ENCODE results near the gene CREB5. TPM values are rescaled to one million over a fixed set of nuclear protein-coding genes. Genes with fewer than 3 reads are reported as not detected.

CREB5 gene
- total RNA-seq, 2 experiments from 2014 or later = 0.19 to 0.22 TPM

- DNase-seq (no peak), ATAC-seq (ENCODE audit: poor library complexity) (no peak)
- CTCF ChIA-PET = no interaction called here
- Mint-ChIP-seq H3K27me3 (peaks cover 6% of the 10 kb centered on the region), H3K27ac (no peak overlapping the region), H3K9me3 (no peaks in the 10 kb centered on the region), H3K4me1 (ENCODE audit: low read depth) (no peaks in the 10 kb centered on the region), H3K36me3 (ENCODE audit: low read depth) (no peaks in the 10 kb centered on the region), H3K4me3 (no peak overlapping the region)
- H3K4me3 ChIP-seq (ENCODE audit: low read length) = no peak overlapping the region
- H3K9me3 ChIP-seq (ENCODE audit: control insufficient read depth in 1 of 2, insufficient read depth in 1 of 2, low read length in 2 of 2) = peaks cover 0 to 3% of the 10 kb centered on the region in 2 experiments
- H3K36me3 ChIP-seq (ENCODE audit: insufficient read depth, low read length) = no peaks in the 10 kb centered on the region
- POLR2A ChIA-PET = no interaction called here
- intact Hi-C loops (cut with DNase I, micrococcal nuclease) = no loop called here
- TF ChIP-seq, protein P1, sequence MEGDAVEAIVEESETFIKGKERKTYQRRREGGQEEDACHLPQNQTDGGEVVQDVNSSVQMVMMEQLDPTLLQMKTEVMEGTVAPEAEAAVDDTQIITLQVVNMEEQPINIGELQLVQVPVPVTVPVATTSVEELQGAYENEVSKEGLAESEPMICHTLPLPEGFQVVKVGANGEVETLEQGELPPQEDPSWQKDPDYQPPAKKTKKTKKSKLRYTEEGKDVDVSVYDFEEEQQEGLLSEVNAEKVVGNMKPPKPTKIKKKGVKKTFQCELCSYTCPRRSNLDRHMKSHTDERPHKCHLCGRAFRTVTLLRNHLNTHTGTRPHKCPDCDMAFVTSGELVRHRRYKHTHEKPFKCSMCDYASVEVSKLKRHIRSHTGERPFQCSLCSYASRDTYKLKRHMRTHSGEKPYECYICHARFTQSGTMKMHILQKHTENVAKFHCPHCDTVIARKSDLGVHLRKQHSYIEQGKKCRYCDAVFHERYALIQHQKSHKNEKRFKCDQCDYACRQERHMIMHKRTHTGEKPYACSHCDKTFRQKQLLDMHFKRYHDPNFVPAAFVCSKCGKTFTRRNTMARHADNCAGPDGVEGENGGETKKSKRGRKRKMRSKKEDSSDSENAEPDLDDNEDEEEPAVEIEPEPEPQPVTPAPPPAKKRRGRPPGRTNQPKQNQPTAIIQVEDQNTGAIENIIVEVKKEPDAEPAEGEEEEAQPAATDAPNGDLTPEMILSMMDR (IDR thresholded peaks at IDR 0.05) = no peak
- H3K4me1 ChIP-seq (ENCODE audit: insufficient read depth, low read length) = no peaks in the 10 kb centered on the region
- no peaks in the 10 kb centered on the region for H3K27me3 ChIP-seq (ENCODE audit: control insufficient read depth in 1 of 2, insufficient read depth in 2 of 2, low read length in 2 of 2)
- H3K27ac ChIP-seq (ENCODE audit: low read depth in 1 of 2, low read length in 2 of 2) = no peak overlapping the region
These were observed 237.5 kb downstream of the CREB5 start for GRCh38 chr7:28649811-28650210.

DNA sequence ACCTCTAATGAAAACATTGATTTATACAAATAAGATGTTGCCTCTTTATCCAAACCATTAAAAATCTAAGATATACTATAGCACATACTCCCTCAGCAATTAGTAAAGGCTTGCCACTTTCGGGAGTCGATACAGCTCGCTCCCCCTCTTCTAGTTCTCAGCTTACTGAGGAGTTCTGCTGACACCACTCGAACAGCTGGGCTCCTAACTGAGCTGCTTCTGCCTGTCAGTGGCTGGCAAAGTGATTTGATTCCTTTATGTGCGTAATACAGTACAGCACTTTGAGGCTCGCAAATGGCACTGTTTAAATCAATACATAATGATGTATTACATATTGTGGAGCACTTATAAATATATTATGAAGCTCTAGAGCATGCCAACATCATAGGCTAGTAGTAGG is 241.8 kb downstream of the CREB5 start:
- intact Hi-C loops (cut with DNase I, micrococcal nuclease) = no loop called here
- TF ChIP-seq, protein P1 (IDR thresholded peaks at IDR 0.05) = no peak

DNA sequence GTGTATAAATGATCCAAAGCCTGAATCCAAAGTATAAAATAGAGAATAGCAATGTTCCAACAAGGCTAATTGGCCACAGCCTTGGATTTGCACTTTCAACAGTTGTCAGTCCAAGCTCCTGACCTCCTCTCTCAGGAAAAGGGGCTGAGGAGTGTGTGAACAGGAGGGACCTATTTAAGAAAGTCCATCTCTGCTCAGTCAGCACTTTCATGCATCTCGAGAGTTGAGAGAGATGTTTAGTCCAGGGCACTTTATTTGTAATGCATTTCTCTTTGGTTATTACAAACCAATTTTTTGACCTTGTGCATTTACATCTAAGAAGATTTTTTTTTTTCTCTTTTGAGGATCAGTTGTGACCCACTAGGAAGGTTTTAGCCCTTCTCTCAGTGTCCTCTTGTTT is 244.2 kb downstream of the CREB5 start:
- POLR2A ChIA-PET = no interaction called here
- Histone ChIP-seq H3K27me3 (ENCODE audit: control insufficient read depth in 1 of 2, insufficient read depth in 2 of 2, low read length in 2 of 2) (no peaks in the 10 kb centered on the region), H3K4me3 (ENCODE audit: low read length) (no peak overlapping the region), H3K9me3 (ENCODE audit: control insufficient read depth in 1 of 2, insufficient read depth in 1 of 2, low read length in 2 of 2) (peaks cover 0 to 4% of the 10 kb centered on the region in 2 experiments), H3K36me3 (ENCODE audit: insufficient read depth, low read length) (no peaks in the 10 kb centered on the region), H3K27ac (ENCODE audit: low read depth in 1 of 2, low read length in 2 of 2) (no peak overlapping the region), H3K4me1 (ENCODE audit: insufficient read depth, low read length) (no peaks in the 10 kb centered on the region)
- no peak for ATAC-seq (ENCODE audit: poor library complexity)
- Mint-ChIP-seq H3K4me1 (ENCODE audit: low read depth) (peaks cover 2% of the 10 kb centered on the region), H3K9me3 (no peaks in the 10 kb centered on the region), H3K36me3 (ENCODE audit: low read depth) (no peaks in the 10 kb centered on the region), H3K4me3 (no peak overlapping the region), H3K27me3 (peaks cover 2% of the 10 kb centered on the region), H3K27ac (no peak overlapping the region)
- CTCF ChIA-PET = no interaction called here
- TF ChIP-seq, protein P1 (IDR thresholded peaks at IDR 0.05) = no peak
- intact Hi-C loops (cut with DNase I, micrococcal nuclease) = no loop called here
- DNase-seq = no peak

More for the DNA sequence above, 241.8 kb downstream of the CREB5 start:
- Histone ChIP-seq H3K4me3 (ENCODE audit: low read length) (no peak overlapping the region), H3K9me3 (ENCODE audit: control insufficient read depth in 1 of 2, insufficient read depth in 1 of 2, low read length in 2 of 2) (no peaks in the 10 kb centered on the region), H3K27ac (ENCODE audit: low read depth in 1 of 2, low read length in 2 of 2) (no peak overlapping the region), H3K36me3 (ENCODE audit: insufficient read depth, low read length) (no peaks in the 10 kb centered on the region), H3K27me3 (ENCODE audit: control insufficient read depth in 1 of 2, insufficient read depth in 2 of 2, low read length in 2 of 2) (no peaks in the 10 kb centered on the region), H3K4me1 (ENCODE audit: insufficient read depth, low read length) (no peaks in the 10 kb centered on the region)
- H3K27me3 Mint-ChIP-seq = no peaks in the 10 kb centered on the region
- no peaks in the 10 kb centered on the region for H3K4me1 Mint-ChIP-seq (ENCODE audit: low read depth)
- H3K9me3 Mint-ChIP-seq = no peaks in the 10 kb centered on the region
- no peak overlapping the region for H3K27ac Mint-ChIP-seq
- no peak for DNase-seq
- H3K36me3 Mint-ChIP-seq (ENCODE audit: low read depth) = no peaks in the 10 kb centered on the region
- no peak for ATAC-seq (ENCODE audit: poor library complexity)
- H3K4me3 Mint-ChIP-seq = no peak overlapping the region
- POLR2A ChIA-PET = no interaction called here
- CTCF ChIA-PET = no interaction called here
